NCI-H748 treated with DMSO at 0.1 percent for 48 hours (cell line): ENCODE data around the gene COL21A1.
"Not testable (repeated sequence)": the region's sequence is repeated elsewhere in the genome, so short reads cannot be mapped to it uniquely, and the experiment has no call there.

ENCODE experiments used
- DNase-seq: peaks from one replicate; lab custom pipeline; 2025; lab: John Stamatoyannopoulos, UW

The COL21A1 gene

DNA sequence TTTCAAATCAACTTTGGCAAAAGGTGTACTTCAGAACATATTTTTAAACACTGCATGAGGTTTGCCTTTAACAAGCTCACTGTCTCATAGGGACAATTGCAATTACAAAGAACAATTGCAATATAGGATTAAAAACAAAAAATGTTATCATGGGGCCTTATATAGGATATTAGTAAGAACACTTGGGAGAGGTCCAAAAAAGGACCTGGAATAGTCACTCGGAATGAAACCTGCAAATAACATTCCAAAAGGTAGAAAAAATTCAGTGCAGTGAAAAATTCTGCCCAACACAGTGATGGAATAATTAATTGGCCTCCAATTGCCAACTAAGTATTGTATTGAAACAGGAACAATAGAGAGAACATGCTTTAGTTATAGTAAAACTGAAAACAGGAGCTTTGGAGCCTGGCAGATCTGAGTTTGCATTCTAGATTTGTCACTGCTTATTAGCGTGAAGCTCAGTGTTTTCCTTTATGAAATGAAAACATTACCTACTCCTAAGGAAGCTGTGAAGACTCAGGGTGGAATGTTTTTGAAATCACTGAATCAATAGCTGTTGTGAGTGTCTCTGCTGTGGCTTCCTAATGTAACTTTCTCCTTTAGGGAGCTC lies 199.3 kb downstream of the COL21A1 start:
- no peak for DNase-seq

DNA sequence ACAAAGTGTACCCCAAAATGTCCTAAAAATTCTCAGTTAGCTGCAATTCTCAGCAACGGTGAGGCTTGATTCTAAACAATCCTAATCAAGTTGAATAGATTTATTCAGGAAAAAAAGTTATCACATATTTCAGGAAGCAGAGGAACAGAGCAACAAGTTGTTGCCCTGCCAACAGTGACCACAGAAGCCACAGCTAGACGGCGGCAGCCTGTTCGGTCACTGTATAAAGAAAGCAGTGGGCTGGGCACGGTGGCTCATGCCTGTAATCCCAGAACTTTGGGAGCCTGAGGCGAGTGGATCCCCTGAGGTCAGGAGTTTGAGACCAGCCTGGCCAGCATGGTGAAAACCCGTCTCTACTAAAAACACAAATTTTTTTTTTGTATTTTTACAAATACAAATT lies 200.8 kb downstream of the COL21A1 start:
- no peak for DNase-seq

DNA sequence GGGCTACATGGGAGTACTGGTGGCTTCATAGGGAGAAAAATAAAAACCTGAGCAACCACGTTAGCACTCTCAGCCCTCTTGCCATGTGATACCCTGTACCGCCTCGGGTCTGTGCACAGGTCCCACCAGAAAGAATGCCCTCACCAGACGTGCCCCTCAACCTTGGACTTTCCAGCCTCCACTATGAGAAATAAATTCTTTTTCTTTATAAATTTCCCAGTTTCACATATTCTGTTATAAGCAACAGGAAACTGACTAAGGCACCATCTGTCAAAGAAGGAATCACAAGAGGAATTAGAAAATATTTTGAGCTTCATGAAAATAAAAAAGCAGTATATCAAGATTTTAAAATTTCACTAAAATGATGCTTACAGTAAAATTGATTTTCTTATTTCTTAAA lies 203.6 kb downstream of the COL21A1 start:
- no peak for DNase-seq

DNA sequence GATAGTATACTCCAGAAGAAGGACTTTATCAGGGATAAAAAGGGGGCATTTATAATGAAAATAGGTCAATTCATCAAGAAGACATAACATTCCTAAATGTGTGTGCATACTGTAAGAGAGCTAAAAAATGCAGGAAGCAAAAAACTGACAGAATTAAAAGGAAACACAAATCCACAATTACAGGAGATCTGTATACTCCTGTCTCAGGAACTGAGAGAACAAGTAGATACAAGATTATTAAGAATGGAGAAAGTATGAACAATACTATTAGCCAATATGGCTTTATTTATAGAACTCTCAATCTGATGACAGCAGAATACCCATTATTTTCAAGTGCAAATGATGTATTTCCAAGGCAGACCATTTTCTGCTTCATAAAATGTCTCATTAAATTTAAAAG lies 204.3 kb downstream of the COL21A1 start:
- no peak for DNase-seq

DNA sequence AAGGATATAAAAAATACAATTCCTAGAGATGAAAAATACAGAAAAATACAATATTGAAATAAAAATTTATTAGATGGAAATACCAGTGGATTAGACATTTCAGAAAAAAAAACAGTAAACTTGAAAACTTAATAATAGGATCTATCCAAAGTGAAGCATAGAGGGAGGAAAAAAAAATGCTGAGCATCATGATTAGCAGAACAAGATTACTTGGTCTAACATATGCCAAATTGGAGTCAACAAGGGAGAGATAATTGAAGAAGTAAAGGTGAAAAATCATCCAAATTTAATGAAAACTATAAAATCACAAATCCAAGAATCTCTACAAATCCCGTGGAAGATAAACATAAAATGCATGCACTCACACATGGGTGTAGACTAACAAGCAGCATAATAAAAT lies 205.8 kb downstream of the COL21A1 start:
- no peak for DNase-seq

DNA sequence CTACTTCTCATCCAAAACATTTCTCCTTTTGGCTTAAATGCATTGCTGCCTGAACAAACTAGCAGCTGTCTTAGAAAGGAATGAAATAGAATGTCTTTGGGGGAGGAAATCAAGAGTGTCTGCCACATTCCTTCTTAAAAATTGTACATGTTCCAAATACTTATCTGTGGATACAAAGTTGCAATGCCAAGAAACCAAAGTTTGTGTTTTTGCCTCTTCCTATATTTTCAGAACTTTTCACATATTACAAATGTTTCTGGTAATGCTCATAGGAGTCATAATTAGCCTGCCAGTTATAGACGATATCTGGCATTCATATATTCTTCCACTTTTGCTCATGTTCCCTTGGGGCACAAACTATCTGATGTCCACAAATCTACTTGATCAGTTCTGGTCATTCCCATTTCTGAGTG lies 206.5 kb downstream of the COL21A1 start:
- DNase-seq, result no peak

DNA sequence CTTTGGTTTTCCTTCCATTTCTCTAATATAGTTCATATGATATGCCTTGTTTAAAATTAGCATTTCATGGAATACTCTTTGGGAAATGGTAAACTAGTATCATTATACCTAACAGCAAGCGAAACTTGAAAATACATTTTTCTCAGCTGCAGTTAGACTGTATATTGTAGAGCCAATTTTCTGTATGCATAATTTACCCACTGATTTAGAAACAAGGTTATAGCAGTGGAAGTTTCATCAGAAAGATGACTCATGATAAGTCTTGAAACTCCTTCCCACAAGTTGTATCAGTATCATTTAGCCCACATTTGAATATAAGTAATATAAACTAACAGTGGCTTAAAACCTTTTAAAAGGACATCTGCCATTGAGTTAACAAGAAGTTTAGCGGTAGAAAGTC lies 207.2 kb downstream of the COL21A1 start:
- no peak for DNase-seq

DNA sequence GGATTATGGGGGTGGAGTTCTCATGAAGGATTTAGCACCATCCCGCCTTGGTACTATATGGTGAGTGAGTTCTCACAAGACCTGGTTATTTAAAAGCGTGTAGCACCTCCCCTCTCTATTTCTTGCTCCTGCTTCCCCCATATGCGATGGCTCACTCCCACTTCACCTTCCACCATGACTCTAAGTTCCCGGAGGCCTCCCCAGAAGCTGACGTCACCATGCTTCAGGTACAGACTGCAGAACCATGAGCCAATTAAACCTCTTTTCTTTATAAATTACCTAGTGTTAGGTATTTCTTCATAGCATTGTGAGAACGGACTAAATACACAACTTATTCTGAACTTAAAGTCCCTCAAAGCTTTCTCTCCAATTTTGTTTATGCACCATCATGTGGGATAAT lies 208.6 kb downstream of the COL21A1 start:
- DNase-seq, result no peak

DNA sequence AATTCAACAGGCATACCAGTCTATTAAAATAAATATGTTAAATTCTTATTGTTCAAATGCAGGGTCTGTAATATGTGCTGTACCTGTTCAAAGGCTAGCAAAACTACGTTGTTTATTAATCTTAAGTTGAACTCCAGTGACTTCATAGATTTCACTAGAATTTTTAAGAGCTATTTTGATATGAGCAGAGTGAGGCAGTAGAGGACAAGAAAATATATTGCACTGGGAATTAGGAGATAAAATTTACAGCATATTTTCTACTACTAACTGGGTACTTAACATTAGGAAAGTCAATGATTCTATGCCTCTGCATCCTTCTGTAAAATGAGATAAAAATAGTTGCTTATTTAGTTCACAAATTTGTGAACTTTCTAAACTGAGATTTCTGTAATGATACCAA lies 209.8 kb downstream of the COL21A1 start:
- DNase-seq, result no peak

DNA sequence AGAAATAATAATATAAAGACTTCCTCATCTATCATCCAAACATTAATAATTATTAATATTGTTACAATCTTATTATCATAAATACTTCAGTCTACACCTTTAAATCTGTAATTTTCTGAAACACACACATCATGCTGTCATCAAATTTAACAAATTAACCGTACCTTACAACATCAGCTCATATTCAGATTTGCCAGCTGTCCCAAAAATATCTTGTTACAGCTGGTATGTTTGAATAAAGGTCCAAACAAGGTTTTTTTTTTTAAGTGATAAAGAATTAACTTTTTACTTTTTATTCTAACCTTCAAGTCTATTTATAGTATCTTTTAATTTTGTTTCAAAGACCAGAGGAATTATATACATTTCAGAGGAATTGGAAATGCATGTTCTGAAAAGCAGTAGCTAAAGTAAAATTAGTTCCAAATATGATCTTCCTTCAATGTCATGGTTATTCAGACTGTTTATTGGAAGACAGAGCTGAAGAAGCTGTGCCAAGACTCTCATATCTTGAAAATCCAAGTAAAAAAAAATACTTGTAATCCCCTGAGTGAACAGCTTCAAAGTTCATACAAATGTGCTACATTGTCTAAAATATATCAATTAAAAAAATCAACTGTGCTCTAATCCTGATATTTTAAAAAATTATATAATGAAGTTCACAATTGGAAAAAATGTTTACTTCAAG lies 210.3 kb downstream of the COL21A1 start:
- no peak for DNase-seq

DNA sequence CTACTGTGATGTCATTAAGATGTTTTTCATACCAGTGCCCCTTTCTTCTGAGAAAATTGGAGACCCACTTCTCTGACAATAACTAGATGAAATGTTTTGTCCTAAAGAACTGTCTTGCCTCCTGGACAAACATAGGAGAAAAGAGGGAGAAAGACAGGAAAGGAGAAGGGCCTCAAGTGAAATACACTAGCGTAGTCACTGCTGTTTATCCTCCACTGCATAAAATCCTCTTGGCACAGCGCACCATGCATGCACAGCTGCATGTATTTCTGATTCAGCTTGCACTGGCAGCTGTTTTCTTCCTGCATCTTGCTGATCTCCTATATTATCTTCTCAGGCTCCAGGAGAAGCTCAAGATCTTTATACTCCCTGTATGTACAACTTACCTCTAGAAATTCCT lies 214.0 kb downstream of the COL21A1 start:
- no peak for DNase-seq

DNA sequence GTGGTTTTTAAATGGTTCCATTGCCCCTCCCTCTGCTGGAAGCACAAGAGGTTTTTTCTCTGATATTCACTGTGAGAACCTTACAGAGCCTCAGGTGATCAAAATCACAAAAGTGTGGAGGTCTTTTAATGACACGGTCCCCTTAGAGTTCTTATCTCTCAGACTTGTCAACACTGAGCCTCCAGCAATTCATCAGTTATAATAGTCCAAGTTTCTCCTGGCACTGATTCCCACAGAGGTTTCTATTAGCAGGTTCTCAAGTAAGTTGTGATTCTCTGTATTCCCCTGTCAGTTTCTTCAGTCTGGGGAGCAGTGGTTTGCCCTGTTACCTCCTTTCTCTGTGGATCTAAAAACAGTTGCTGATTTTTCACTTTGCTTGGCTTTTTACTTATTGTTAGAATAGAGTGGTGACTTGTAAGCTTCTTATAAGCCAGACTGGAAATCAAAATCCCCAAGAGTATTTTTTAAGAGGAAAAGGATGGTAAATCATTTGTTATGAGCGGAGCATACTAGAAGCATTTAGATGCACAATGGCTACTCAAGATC lies 214.6 kb downstream of the COL21A1 start:
- DNase-seq, result no peak

DNA sequence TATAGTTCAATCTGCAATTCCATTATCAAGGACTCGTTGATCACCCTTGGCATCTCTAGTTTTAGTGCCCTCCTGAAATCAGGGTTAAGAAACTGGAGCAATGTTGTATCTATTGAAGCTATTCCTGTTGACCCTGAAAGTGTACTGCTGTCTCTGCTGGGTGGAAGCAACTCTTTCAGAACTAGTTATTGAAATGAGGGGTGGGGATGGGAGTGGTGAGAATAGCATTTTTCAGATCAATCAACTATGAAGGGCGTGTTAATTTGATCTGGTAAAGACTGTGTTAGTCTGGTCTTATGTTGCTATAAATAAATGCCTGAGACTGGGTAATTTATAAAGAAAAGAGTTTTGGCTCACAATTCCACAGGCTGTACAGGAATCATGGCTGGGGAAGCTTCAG lies 219.5 kb downstream of the COL21A1 start:
- DNase-seq, result no peak

DNA sequence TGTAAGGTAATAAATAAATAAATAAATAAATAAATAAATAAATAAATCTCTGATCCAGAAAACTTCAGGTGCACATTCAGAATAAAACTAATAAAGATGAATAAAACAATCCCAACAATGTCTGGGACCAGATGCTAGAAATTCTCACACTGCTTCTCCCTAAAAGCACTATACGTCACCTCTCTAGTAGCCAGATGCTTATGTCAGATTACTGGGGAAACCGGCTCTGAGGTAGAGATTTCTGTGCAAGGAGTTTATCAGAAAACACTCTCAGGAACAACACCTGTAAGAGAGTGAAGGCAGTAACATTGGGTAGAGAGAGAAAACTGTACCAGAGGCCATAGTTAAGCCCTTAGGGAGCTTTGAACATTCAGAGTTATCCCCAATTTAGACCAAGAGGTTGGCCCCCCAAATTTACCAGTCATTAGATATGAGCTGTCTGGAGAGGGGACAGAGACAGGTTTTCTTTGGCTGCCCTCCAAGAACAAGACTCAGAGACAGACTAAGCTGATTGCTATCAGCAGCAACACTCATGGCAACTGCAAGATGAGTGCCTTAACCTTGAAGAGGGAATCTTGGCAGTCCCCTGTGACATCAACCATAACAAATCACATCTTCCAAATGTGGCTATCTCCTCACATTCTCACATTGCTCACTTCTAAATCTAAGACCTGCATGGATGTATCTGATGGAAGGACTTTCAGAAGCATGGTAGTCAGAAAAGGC lies 220.8 kb downstream of the COL21A1 start:
- DNase-seq, result no peak

DNA sequence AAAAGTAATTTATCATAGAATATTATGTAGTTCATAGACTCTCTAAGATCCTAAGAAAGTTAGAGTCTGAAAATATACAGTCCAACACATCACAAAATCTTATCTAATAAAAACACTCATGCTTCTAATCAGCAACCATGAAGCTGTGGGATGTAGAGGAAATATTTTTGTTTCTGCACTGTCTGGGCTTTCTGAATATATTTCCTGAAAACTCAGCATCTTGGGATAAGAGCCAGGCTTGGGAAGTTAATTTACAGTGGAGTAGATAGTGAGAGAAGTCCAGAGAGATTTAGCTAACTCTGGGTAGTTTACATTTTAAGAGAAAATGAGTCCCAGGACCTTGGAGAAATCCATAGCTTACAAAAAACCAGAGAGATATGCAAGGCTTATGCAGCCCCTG lies 221.6 kb downstream of the COL21A1 start:
- DNase-seq, result no peak

DNA sequence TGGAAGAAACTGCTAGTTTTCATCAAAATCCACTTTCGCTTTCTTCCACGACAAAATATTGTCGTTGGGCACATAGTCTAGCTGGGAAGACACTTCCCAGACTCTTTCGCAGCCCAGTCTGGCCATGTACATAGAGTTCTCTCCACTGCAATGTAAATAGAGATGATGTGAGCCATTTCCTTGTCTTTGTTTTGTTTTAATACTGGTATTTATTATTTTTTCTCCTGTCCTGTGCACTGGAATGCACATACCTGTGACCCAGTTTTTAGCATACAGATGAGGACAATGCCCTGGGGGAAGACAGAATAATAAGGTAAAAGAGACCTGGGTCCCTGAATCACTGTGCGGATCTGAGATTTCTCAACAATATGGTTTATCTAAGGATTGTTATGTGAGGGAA lies 222.4 kb downstream of the COL21A1 start:
- no peak for DNase-seq

DNA sequence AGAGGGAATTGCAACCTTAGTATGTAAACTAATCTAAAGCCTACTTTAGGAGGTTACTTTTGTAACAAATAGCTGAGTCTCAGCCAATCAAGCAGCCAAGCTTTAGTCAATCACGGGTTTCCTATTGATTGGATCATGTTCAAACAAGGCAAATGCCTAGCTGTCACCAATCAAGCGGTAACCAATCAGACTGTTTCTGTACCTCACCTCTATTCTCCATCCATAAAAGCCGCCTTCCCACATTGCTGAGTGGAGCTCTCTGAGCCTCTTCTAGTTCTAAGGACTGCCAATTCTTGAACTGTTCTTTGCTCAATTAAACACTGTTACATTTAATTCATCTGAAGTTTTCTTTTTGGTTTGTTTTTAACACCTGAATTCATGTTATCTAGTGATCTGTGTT lies 223.6 kb downstream of the COL21A1 start:
- DNase-seq, result no peak

DNA sequence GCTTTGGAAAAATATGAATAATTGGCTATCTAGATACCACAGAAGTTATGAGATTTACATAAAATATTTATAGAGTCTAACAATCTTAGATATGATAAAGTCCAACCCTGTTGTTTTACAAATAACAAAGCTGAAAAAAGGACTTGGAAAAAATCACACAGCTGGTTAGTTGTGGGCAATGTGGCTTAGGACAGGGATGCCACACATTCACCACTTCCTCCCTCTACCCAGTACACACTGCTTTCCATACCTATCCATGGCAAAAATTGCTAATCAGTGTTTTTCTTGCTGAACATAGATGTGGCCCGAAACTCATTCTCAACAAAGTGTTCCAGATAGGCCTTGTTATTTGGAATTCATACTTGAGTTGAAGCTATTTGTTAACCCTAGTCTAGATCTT lies 224.7 kb downstream of the COL21A1 start:
- DNase-seq, result no peak

DNA sequence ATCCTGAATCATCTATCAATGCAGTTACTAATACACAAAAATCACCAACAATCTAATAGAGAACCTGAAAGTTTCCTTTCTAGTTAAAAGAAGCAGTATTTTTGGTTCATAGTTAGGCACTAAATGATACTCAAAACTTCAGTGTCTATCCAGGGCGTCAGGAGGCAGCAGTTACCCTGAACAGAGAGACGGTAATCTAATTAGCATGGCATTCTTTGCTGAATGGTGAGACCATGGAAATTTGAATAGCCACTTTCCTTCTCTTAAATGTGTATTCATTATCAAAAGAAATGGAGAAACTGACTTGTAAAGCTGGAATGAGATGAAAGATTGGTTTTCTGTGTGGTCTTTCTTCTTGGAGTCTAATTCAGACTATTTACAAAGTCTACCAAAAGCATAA lies 225.4 kb downstream of the COL21A1 start:
- DNase-seq, result no peak

DNA sequence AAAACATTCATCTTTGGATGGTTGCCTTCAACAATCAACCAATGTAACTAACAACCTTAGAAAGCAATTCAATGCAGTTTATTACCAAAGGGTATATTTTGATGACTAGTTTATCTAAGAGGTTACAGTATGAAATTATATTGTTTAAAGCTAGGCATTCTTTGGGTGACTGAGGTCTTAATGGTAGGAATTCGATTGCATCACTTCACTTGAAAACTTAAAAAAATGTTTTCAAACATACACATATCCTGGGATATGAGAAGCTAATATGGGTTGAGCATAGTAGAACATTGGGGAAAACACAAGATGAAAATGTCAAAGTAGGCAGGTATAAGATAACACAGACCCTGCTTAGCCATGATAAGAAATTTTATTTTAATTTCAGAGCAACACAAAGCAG lies 227.4 kb downstream of the COL21A1 start:
- no peak for DNase-seq

DNA sequence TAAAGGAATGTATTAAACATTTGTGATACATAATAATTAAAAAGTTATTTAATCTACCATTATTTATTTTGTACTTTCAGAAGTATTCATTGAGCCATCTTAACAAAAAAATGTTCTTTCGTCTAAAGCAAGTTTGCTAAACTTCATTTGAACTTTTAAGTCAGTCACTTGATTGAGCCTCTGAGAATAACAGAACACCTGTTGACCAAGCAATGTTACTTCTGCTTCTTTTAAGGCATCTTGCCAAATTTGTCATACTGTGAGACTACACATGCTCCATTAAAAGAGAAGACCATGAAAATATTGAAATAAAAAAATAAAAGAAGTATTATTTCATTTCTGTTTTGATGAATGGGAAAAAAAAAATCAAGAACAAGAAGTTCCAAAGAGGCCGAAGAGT lies 230.2 kb downstream of the COL21A1 start:
- DNase-seq, result no peak

DNA sequence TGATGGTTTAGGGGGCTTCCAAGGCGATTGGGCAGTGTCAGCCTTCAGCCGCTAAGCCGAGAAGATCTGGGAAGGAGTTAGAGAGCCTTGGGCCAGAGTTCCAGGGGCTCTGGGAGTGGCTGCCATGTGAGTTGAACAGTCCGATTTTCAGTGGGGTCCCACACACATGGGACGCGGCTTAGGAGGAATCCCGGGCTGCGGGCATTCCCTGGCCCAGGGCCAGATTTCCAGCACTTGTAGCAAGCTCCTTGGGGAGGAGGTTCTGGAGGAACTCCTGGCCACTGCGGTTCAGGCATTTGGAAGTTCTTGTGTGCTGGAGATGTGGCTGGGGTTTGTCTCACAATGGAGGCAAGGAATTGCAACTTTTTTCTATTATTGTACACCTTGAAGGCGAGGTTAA lies 233.3 kb downstream of the COL21A1 start:
- not testable (repeated sequence) for DNase-seq

DNA sequence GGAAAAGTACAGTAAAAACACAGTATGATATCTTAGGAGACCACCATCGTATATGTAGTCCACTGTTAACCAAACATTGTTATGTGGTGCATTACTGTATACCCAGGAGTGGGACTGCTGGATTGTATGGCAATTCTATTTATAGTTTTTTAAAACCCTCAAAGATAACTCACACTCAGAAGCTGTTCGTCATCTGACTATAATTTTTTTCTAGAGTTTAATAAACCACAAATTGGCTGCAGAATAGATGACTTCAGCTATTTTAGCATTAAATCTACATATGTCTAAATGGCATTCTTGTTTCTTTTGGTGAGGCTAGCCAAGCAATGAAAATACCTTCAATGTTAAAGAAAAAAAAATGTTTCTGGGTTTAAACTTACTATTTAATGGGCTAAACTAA lies 237.7 kb downstream of the COL21A1 start:
- no peak for DNase-seq
